GM19023 (cell line): Measurements from ENCODE around the gene SH3RF1.

Experiments
- ATAC-seq: cut with Tn5 transposase; IDR thresholded peaks from one replicate; pipeline ENCODE4 v1.9.1; 2021; ENCODE audit warnings: mild to moderate bottlenecking, moderate library complexity; ENCODE audit not compliant: unreplicated experiment

Gene SH3RF1

GRCh38 chr4:169142391-169142790, 128.4 kb downstream of the SH3RF1 start:
- no peak for ATAC-seq

GRCh38 chr4:169139021-169139420, 131.7 kb downstream of the SH3RF1 start:
- no peak for ATAC-seq

GRCh38 chr4:169137558-169137920, 133.2 kb downstream of the SH3RF1 start:
- ATAC-seq, result no peak

- ATAC-seq, result no peak
These were observed 133.8 kb downstream of the SH3RF1 start for GRCh38 chr4:169136796-169137557.

- ATAC-seq, result no peak
These were observed 134.4 kb downstream of the SH3RF1 start for GRCh38 chr4:169136330-169136729.

GRCh38 chr4:169135776-169136175, 135.0 kb downstream of the SH3RF1 start:
- no peak for ATAC-seq

GRCh38 chr4:169133932-169134331, 136.8 kb downstream of the SH3RF1 start:
- no peak for ATAC-seq

- no peak for ATAC-seq
These were observed 138.0 kb downstream of the SH3RF1 start for GRCh38 chr4:169132561-169133305.

GRCh38 chr4:169131556-169132208, 139.1 kb downstream of the SH3RF1 start:
- no peak for ATAC-seq

- no peak for ATAC-seq
These were observed 141.9 kb downstream of the SH3RF1 start for GRCh38 chr4:169128902-169129301.

GRCh38 chr4:169127314-169127713, 143.4 kb downstream of the SH3RF1 start:
- no peak for ATAC-seq

- no peak for ATAC-seq
These were observed 146.1 kb downstream of the SH3RF1 start for GRCh38 chr4:169124661-169125060.

GRCh38 chr4:169122422-169122821, 148.3 kb downstream of the SH3RF1 start:
- ATAC-seq, result no peak

GRCh38 chr4:169121861-169122382, 148.8 kb downstream of the SH3RF1 start:
- ATAC-seq, result no peak

- ATAC-seq, result no peak
These were observed 150.1 kb downstream of the SH3RF1 start for GRCh38 chr4:169120624-169121023.

GRCh38 chr4:169119536-169119935, 151.2 kb downstream of the SH3RF1 start:
- ATAC-seq, result no peak

- ATAC-seq, result no peak
These were observed 153.1 kb downstream of the SH3RF1 start for GRCh38 chr4:169117591-169118081.

- no peak for ATAC-seq
These were observed 154.4 kb downstream of the SH3RF1 start for GRCh38 chr4:169116270-169116901.

- no peak for ATAC-seq
These were observed 154.9 kb downstream of the SH3RF1 start for GRCh38 chr4:169115897-169116254.

GRCh38 chr4:169115144-169115896, 155.4 kb downstream of the SH3RF1 start:
- no peak for ATAC-seq
